ENCODE measurements around the gene SOWAHA.

Gene SOWAHA

DNA sequence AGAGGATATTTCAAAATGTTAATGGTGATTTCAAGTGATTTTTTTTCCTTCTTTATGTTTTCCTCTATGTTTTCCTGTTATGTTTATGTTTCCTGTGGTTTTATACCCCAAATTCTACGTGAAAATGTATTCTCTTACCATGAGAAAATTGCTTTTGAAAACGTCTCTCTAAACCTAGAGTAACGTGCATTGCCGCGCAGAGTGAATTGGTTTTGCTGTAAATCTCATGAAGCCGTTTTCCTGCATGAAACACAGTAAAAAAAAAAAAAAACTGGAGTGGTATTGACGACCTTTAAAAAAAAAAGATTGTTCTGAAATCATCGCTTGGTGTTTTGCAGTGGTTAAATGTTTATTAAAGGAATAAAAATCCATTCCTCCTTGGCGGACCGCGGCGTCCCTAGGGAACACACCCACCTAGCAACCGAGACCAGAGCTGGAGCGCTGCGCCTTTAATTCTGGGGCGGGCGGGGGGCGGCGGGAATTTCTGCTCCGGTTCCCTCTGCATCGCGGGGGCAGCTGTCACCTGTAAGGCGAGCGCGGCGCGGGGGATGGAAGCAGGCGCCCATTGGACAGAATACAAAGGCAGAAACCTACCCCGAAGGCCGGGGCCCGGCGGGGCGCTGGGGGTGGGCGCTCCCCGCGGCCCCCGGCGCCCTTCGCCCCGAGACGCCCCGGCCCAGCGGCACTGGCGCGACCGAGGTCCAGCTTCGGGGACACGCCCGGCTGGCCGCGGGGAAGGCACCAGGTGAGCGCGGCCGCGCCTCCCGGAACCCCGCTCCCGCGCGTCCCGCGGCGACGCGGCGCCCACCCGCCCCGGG lies at the start of gene SOWAHA:
Gene SOWAHA (plus strand): TSS at position 522 of the 818 bp plus-strand sequence. CDS start 320 bp downstream, outside the sequence.
- no peak for DNase-seq

DNA sequence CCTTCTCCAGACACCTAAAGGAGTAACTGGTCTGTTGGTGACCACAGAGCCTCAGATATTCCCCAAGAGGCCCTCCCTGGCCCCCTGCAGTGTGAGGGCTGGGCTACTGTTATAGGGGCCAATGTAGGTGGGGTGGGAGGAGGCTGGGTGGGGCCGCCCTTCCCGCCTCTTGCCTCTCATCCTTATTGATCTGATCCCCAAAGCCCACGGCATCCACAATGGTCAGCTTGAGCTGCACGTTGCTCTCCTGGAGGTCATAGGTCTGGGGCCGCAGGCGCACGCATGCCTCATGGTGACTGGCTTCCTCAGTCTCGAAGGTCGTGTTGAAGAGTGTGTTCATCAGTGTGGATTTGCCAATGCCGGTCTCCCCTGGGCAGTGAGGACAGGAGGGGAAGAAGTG lies 49.1 kb upstream of the SOWAHA start:
- DNase-seq = no peak

DNA sequence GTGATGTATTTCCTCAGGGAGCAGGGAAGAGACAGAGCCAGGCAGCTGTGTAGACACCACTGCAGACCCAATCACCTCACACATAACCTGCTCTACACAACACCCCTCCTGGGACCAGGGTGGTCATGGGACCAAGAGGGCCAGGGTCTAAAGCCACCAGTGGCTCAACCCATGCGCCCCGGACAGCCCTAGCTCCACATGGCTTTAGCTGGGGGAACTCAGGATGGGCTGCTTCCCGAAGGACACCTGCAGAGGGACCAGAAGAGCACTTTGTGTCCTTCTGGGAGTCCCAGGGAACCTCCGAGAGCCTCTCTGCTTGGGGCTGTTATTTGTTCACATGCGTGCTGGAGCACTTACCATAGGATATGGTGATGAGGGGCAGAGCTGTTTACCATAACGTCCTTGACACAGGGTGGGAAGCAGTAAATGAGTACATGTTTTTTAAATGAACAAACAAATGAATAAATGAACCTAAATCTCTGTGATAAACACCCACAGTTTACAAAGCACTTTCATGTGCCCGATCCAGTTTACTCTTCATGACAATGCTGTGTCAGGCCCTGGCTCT lies 48.3 kb upstream of the SOWAHA start:
- DNase-seq = no peak

- no peak for DNase-seq
These were observed 47.6 kb upstream of the SOWAHA start for GRCh38 chr5:132765311-132766019.

DNA sequence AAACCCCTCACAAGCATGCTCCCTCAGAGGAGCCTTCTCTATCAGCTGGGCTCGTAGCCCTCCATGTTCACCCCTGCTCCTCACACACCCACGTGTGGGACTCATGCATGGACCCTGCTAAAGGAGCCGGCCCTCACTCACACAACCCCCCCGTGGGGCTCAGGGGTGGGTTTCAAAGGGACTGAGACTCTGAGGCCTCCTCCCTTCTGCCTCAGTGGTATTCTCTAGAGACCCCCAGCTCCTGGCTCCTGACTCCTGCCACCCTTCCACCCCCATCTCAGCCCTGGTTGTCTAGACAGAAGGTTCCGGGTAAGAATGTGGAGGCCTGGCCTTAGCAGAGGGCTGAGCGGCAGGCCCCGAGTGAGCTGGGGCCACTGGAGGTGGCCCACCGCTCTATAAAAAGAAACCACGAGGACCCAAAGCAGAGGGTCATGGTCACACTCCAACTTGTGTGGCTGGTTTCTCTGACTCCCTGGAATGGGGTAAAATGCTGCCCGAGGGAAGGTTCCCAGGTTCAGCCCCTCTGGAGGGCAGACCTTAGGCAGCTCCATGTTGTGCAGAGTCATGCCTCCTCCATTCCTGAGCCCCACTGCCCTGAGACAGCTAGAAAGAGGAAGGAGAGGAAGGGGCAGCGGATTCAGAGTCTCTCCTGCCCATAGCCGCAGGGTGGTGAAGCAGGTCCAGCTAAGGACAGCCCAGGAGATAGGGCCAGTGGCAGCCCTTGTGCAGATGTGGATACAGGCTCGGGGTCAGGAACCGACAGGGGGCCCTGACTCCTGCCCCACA lies 46.9 kb upstream of the SOWAHA start:
- DNase-seq = no peak

DNA sequence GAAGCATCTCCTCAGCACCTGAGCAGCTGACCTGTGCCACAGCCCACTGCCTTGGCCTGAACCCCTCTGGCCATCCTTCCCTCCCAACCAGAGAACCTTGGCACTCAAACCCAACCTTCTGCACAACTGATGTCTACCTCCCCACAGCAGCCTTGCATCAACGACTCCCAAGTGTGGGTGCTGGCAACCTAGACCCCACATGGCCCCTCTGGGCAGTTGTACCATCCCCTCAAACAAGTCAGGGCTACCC lies 46.4 kb upstream of the SOWAHA start:
- no peak for DNase-seq

DNA sequence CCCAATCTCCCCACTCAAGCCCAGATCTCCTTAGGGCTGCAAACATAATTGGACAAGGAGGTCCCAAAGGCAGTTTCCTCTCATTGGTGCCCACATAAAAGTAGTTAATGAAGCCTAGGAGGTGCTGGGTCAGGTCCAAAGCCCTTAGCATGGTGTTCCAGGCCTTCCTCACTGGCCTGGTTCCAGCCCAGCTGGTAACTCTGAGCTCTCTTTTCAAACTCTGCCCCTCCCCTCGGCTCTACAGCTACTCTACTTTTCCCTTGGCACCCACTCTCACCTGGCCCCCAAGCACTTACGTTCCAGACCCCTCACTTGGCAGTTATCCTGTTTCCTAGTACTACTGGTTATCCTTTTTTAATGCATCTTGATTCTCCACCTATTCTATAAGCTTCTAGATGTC lies 46.0 kb upstream of the SOWAHA start:
- no peak for DNase-seq

- DNase-seq = no peak
These were observed 44.6 kb upstream of the SOWAHA start for GRCh38 chr5:132768485-132768868.

GRCh38 chr5:132770476-132771159 lies 42.5 kb upstream of the SOWAHA start:
- no peak for DNase-seq

DNA sequence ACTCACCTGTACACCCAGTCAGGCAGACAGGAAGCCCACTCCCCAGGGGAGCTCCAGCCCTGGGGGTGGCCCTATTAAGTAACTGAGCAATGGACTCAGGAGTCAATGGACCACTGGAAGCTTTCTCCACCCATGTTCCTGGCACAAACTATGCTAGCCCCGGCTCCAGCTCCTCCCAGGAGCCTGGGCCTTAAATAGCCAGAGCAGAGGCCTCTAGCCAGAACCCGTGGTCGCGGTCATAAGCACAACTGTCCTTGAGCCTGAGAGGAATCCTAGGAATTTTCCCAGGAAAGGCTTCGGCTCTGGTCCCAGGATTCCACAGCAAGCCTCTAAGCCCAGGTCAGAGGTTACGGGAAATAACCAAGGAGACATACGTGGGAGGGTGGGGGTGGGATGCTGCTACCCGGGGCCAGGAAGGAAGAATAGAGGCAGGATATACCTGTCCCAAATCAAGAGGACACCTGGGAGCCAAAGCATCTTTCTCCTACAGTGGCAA lies 41.6 kb upstream of the SOWAHA start:
- peak; percentile 20 for DNase-seq

- DNase-seq = no peak
These were observed 40.6 kb upstream of the SOWAHA start for GRCh38 chr5:132772291-132773070.

GRCh38 chr5:132773114-132773513 lies 40.0 kb upstream of the SOWAHA start:
- DNase-seq = no peak

DNA sequence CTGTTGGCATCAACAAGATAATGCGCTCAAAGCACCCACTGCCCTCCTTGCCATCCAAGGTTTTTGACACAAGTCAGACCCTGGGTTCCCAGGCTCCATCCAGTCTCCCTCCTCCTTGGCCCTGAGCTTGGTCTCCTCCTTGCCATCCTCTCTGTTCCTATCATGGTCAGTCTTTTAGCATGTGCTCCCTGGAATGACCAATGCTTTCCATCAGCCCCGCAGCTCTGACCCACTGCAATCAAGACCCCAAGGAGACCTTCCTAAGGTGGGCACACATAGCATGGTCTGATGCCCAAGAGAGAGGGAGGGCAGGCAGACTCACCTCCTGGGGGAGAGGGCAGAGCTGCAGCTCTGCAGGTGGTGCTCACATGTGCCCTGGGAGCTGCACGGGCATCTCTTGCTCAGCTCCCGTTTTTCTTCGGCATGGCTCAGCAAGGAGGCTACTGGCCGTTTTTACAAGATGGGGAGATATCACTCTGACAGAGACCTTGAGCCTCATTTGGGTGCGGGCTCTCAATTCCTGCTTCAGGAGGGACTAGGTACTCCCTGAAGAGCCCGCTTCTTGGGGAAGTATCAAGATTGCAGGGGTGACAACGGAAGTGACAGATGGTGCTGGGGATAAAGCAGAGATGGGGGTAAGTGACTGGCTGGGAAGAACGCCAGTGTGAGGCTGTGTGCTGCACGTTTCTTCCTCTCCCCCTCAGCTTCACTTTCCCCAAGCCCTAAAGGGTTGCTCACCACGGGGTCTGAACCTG lies 39.3 kb upstream of the SOWAHA start:
- no peak for DNase-seq

DNA sequence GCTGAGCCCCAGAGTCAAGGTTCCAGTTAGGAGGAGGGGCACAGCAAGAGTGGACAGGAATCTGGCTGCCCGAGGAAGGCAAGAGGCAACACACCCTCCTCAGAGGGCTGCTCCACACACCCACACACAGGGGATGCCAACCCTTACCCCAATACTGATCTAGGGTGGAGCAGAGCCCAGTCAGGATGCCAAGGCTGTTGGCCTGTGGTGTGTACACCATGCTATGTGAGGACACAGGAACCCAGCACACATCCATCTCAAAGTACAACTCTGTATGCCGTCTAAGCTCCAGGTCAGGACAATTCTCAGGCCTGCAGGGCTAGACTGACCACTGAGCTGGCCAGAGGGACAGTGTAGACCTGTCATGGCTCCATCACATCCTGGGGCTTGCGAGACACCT lies 38.7 kb upstream of the SOWAHA start:
- DNase-seq = no peak

DNA sequence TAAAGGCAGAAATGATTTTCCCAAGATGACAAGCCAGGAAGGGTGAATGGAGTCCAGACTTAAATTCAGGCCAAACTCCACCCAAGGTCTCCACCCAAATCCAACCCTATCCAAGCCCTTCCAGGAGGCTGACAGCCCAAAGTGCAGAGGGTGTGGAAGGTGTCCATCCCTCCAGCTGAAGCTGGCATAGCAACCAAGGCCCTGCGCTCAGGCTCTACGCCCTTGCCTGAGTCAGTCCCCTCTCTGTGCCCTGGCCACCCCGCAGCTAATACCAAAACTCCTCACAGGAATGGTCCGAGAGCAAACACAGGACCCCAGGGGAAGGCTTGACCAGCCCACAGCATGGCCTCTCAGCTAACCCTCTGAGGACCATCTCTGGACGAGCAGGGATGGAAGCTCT lies 38.2 kb upstream of the SOWAHA start:
- DNase-seq = no peak

DNA sequence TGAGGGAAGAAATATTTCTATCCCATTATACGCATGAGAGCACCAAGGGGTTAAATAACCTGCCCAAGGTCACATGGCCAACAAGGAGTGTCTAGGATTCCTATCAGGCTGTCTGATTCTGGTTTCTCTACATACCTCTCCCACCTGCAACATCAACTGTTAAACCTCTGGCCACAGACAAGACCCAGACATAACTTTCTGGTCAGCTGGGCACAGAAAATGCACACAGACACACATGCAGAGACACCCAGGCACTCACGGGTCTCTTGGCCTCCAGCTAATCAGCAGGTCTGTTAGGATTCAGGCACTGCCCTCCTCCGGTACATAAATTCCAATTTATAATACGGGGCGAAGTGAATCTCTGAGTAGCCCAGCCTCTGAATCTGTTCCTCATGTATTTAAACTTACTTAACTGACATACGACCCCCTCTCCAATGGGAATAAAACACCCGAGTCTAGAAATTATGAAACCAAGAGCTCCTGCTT lies 37.6 kb upstream of the SOWAHA start:
- DNase-seq = no peak

DNA sequence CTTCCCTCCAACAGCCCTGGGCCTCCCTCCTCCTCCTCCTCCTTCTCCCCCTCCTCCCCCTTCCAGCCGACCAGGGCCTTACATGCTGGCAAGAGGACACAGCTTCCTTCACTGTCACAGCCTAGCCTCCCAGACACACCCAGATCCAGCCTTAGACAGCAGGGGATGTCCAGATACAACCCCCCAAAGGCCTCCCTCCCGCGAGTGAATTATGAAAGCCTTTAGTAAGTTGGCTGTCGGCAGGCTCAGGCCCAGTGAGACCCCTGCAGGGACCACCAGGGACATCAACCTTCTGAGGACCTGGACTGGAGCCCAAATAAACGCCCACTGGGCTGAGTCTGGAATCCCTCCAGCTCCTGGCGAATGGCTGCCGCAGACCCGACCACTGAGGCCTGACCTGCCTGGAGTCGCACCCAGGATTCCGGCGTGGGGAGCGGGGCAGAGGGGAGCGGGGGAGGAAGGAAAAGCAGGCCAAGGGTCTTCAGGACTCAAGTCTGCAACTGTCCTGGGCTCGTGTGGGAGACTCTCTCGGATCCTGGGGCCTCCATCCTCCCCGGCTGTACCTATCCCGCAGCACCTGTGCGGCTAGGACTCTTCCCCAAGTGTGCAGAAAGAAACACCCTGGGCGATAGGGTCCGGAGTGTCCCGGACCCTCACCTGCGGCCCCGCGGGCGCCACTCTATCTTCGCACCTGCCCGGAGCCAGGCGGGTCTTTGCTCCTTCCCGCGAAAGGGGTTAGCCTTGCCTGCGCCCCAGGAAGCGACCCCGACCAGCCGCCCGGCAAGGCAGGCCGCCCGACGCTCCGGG lies 36.8 kb upstream of the SOWAHA start:
- DNase-seq = no peak

DNA sequence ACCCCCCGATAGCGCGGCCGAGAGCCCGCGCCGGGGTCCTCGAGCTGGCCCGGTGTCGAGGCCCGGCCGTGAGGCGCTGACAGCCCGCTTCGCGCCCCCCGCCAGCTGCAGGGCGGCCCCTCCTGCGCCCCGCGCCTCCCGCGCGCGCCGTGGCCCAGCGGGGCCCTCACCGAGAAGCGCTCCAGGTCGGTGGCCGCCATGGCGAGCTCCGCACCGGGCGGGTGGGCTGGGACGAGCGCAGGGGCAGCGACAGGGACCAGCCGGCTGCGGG lies 36.2 kb upstream of the SOWAHA start:
- DNase-seq = no peak

- DNase-seq = peak; percentile 30
These were observed 35.7 kb upstream of the SOWAHA start, which contains the start of gene SEPTIN8 for GRCh38 chr5:132777209-132778069. TSS of gene SEPTIN8 (minus strand) at chr5:132777239. CDS start at chr5:132777137, 102 bp downstream.
